HS-5 (cell line): ENCODE measurements around the gene CEACAM5.

ENCODE experiments used
- DNase-seq: peaks from one replicate; pipeline ENCODE4 v3.0.0-alpha.2; 2012; ENCODE audit warnings: low read depth

Gene CEACAM5

GRCh38 chr19:41708481-41708880, at the start of gene CEACAM5:
Gene CEACAM5, plus strand, starts transcription at chr19:41708626. Its CDS starts 106 bp downstream, at chr19:41708732.
- DNase-seq: no peak

DNA sequence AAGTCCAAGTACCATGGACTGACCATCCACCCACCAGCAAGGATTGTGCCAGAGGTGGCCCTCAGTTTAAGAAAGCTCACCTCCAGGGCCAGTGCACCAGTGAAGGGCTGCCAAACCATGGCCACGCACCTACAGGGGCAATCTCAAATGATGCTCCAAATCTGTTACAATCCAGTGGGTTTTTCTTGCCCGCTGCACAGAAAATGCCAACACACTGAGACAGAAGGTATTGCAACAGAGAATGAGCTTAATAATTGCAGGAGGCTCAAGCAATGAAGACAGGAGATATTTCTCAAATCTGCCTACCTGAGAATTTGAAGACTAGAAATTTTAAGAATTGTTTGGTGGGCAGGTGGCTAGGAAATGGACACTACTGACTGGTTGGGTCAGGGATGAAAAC, 42.4 kb upstream of the CEACAM5 start:
- no peak for DNase-seq

GRCh38 chr19:41668315-41668714, 40.1 kb upstream of the CEACAM5 start:
- DNase-seq: no peak

DNA sequence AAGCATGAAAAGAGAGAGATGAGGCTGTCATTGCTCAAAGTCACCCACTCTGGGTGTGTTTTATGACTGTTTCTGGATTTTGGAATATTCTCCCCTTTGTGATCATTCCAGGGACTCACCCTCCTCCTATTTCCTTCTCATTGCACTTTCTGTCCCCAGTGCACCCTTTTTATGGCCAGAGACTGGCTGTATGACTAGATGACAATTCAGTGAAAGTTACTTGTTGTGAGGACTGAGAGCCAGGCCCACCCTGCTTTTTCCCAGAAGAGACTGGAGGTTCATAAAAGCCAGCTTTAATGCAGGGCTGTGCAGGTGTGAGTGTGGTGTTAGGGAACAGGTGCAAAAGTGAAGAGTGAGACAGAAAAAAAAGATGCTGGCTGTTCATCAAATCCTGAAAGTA, 37.7 kb upstream of the CEACAM5 start:
- DNase-seq: no peak

GRCh38 chr19:41671486-41671885, 36.9 kb upstream of the CEACAM5 start:
- DNase-seq: no peak

GRCh38 chr19:41682437-41682836, 26.0 kb upstream of the CEACAM5 start:
- no peak for DNase-seq

DNA sequence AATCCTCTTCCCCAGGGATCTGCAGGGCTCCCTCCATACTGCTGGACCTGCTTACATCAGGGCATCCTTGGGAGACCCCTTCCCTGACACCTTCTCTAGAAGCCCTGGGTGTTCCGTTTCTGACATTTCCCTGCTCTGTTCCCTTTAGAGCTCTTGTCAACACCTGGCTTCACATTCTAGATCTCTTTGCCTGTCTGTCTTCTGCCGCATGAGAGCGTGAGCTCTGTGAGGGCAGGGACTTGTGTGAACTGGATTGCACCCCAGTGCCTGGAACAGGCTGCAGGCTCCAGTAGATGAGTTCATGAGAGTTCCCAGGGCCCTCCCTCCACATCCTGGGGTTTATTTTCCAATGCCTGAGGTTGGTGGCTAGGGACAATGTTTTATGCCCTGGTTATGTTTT, 21.0 kb upstream of the CEACAM5 start:
- DNase-seq: no peak

DNA sequence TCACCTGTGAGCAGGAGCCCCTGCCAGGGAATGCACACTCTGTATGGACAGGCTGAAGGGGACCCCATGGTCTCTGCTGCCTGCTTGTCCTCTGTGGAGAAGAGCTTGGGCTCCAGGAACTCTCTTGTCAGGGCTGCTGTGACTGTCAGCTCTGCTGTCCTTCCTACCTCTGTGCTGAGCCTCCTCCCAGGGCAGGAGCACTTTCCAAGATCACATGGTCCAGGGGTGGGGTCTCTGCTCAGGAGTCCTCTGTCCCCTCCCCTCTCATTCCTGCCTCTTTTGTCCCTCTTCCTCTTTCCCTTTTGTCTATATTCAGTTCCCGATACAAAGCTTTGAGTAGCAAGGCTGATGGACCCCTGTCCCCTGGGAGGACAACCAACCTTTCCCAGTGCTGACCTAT, 20.3 kb upstream of the CEACAM5 start, which contains the start of gene CEACAM7:
Gene CEACAM7, minus strand, starts transcription at position 173 of the 400 bp plus-strand sequence. Its CDS starts 105 bp downstream, at position 68.
- DNase-seq: no peak

- no peak for DNase-seq
These were observed 19.7 kb upstream of the CEACAM5 start for GRCh38 chr19:41688687-41689086.

GRCh38 chr19:41689993-41690800, 18.2 kb upstream of the CEACAM5 start:
- DNase-seq: no peak

GRCh38 chr19:41690801-41691065, 17.7 kb upstream of the CEACAM5 start:
- no peak for DNase-seq

DNA sequence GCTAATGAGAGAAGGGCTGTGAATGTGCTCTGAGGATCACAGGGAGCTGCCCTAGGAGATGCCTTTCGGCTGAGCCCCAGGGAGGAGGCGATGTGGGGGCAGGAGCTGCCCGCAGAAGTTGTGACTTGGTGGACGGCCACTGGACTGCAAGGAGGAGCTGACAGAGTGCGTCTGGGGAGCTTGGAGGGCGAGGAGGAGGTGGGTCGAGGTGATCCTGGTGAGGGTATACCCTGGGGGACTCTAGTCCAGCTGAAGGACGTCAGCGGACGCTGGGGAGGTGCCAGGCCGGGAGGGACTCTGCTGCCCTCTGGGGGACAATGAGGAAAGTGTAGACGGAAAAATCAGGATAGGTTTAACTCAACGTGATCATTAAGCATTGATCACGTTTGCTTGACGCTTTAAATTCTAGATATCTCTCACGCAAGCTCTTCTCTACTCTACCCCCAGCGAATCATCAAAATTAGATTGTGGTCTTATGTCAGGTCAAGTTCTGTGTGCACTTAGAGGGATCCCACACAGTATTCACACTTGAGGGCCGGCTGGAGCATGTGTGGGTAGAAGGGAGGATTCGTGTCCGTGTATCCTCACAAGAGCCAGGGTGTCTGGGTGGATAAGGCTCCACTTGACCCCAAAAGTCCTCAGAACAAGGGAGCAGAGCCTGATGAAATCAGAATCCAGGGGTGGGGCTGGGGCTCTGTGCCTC, 17.0 kb upstream of the CEACAM5 start:
- DNase-seq: no peak

DNA sequence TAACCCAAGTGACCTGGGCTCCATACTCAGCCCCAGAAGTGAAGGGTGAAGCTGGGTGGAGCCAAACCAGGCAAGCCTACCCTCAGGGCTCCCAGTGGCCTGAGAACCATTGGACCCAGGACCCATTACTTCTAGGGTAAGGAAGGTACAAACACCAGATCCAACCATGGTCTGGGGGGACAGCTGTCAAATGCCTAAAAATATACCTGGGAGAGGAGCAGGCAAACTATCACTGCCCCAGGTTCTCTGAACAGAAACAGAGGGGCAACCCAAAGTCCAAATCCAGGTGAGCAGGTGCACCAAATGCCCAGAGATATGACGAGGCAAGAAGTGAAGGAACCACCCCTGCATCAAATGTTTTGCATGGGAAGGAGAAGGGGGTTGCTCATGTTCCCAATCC, 14.2 kb upstream of the CEACAM5 start:
- no peak for DNase-seq

DNA sequence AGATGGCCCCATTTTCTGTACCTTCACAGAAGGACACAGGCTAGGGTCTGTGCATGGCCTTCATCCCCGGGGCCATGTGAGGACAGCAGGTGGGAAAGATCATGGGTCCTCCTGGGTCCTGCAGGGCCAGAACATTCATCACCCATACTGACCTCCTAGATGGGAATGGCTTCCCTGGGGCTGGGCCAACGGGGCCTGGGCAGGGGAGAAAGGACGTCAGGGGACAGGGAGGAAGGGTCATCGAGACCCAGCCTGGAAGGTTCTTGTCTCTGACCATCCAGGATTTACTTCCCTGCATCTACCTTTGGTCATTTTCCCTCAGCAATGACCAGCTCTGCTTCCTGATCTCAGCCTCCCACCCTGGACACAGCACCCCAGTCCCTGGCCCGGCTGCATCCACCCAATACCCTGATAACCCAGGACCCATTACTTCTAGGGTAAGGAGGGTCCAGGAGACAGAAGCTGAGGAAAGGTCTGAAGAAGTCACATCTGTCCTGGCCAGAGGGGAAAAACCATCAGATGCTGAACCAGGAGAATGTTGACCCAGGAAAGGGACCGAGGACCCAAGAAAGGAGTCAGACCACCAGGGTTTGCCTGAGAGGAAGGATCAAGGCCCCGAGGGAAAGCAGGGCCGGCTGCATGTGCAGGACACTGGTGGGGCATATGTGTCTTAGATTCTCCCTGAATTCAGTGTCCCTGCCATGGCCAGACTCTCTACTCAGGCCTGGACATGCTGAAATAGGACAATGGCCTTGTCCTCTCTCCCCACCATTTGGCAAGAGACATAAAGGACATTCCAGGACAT, 13.4 kb upstream of the CEACAM5 start:
- no peak for DNase-seq

- no peak for DNase-seq
These were observed 12.7 kb upstream of the CEACAM5 start for GRCh38 chr19:41695745-41696144.

DNA sequence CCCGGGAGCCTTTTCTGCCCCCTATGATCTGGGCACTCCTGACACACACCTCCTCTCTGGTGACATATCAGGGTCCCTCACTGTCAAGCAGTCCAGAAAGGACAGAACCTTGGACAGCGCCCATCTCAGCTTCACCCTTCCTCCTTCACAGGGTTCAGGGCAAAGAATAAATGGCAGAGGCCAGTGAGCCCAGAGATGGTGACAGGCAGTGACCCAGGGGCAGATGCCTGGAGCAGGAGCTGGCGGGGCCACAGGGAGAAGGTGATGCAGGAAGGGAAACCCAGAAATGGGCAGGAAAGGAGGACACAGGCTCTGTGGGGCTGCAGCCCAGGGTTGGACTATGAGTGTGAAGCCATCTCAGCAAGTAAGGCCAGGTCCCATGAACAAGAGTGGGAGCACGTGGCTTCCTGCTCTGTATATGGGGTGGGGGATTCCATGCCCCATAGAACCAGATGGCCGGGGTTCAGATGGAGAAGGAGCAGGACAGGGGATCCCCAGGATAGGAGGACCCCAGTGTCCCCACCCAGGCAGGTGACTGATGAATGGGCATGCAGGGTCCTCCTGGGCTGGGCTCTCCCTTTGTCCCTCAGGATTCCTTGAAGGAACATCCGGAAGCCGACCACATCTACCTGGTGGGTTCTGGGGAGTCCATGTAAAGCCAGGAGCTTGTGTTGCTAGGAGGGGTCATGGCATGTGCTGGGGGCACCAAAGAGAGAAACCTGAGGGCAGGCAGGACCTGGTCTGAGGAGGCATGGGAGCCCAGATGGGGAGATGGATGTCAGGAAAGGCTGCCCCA, 11.8 kb upstream of the CEACAM5 start:
- DNase-seq: no peak

- DNase-seq: no peak
These were observed 11.1 kb upstream of the CEACAM5 start for GRCh38 chr19:41697198-41697855.

- no peak for DNase-seq
These were observed 9.6 kb upstream of the CEACAM5 start for GRCh38 chr19:41698746-41699230.

GRCh38 chr19:41699231-41699967, 9.0 kb upstream of the CEACAM5 start:
- no peak for DNase-seq

GRCh38 chr19:41699968-41700323, 8.5 kb upstream of the CEACAM5 start:
- DNase-seq: no peak
